ENCODE measurements around the gene CTSW. TPM values are rescaled to one million over a fixed set of nuclear protein-coding genes. Genes with fewer than 3 reads are reported as not detected.

CTSW gene
- 0.17 and 0.33 TPM in 2 replicates for total RNA-seq

GRCh38 chr11:65879617-65880016 lies at the start of gene CTSW:
Gene CTSW, plus strand, starts transcription at chr11:65879837. Its CDS starts 18 bp downstream, at chr11:65879855.

GRCh38 chr11:65833297-65834030 lies 46.2 kb upstream of the CTSW start, which contains the start of gene SNX32:
Gene SNX32, plus strand, starts transcription at chr11:65833963. Its CDS starts 103 bp downstream, at chr11:65834066.

GRCh38 chr11:65857853-65858680 lies 21.6 kb upstream of the CTSW start, which contains the start of gene CFL1:
Gene CFL1, minus strand, starts transcription at chr11:65858180. Its CDS starts 81 bp downstream, at chr11:65858099.

GRCh38 chr11:65860278-65861164 lies 19.1 kb upstream of the CTSW start, which contains the start of gene MUS81:
Gene MUS81, plus strand, starts transcription at chr11:65860433. Its CDS starts 321 bp downstream, at chr11:65860754.

GRCh38 chr11:65872586-65873317 lies 6.9 kb upstream of the CTSW start, which contains the start of gene EFEMP2:
Gene EFEMP2, minus strand, starts transcription at chr11:65872800. Its CDS starts 446 bp downstream, at chr11:65872354.

GRCh38 chr11:65888163-65888814 lies 8.7 kb downstream of the CTSW start, which contains the start of gene FIBP:
Gene FIBP, minus strand, starts transcription at chr11:65888471. Its CDS starts 53 bp downstream, at chr11:65888418.

GRCh38 chr11:65890324-65891218 lies 10.9 kb downstream of the CTSW start, which contains the start of gene CCDC85B:
Gene CCDC85B, plus strand, starts transcription at chr11:65890673. Its CDS starts 111 bp downstream, at chr11:65890784.

GRCh38 chr11:65900125-65900898 lies 20.7 kb downstream of the CTSW start, which contains the start of gene FOSL1:
Gene FOSL1, minus strand, starts transcription at chr11:65900388. Its CDS starts 49 bp downstream, at chr11:65900339.

GRCh38 chr11:65918211-65919140 lies 38.8 kb downstream of the CTSW start, which contains the start of gene C11orf68:
Gene C11orf68, minus strand, starts transcription at chr11:65919062. Its CDS starts 31 bp downstream, at chr11:65919031.

GRCh38 chr11:65919141-65919572 lies 39.5 kb downstream of the CTSW start, which contains the start of gene DRAP1:
Gene DRAP1, plus strand, starts transcription at chr11:65919426. Its CDS starts 76 bp downstream, at chr11:65919502.

Other genes with a start within 250 kb of the CTSW start
- 41.6 and 57.3 TPM in 2 replicates for gene SIPA1, start 241.7 kb upstream of the CTSW start, total RNA-seq
- gene RELA, start 216.9 kb upstream of the CTSW start, total RNA-seq = 14.4 and 15.2 TPM in 2 replicates
- gene KAT5, start 167.6 kb upstream of the CTSW start, total RNA-seq = 37.0 and 43.6 TPM in 2 replicates
- gene RNASEH2C, start 159.0 kb upstream of the CTSW start, total RNA-seq = 52.2 and 55.8 TPM in 2 replicates
- gene AP5B1, start 98.9 kb upstream of the CTSW start, total RNA-seq = 8.0 and 8.5 TPM in 2 replicates
- gene OVOL1, start 92.8 kb upstream of the CTSW start, total RNA-seq = not detected in 2 replicates
- gene SNX32, start 45.9 kb upstream of the CTSW start, total RNA-seq = 0.22 and 0.52 TPM in 2 replicates
- gene CFL1, start 21.7 kb upstream of the CTSW start, total RNA-seq = 806 and 989 TPM in 2 replicates
- gene MUS81, start 19.4 kb upstream of the CTSW start, total RNA-seq = 31.1 and 35.2 TPM in 2 replicates
- gene EFEMP2, start 7.0 kb upstream of the CTSW start, total RNA-seq = 26.3 and 28.1 TPM in 2 replicates
- gene FIBP, start 8.6 kb downstream of the CTSW start, total RNA-seq = 135 and 155 TPM in 2 replicates
- gene CCDC85B, start 10.8 kb downstream of the CTSW start, total RNA-seq = 34.1 and 38.2 TPM in 2 replicates
- gene FOSL1, start 20.6 kb downstream of the CTSW start, total RNA-seq = 0.76 and 1.5 TPM in 2 replicates
- gene C11orf68, start 39.2 kb downstream of the CTSW start, total RNA-seq = 15.7 and 16.7 TPM in 2 replicates
- gene DRAP1, start 39.6 kb downstream of the CTSW start, total RNA-seq = 94.6 and 110 TPM in 2 replicates
- gene TSGA10IP, start 65.6 kb downstream of the CTSW start, total RNA-seq = not detected in 2 replicates
- gene SART1, start 81.9 kb downstream of the CTSW start, total RNA-seq = 33.8 and 34.3 TPM in 2 replicates
- 25.1 and 27.2 TPM in 2 replicates for gene EIF1AD, start 122.3 kb downstream of the CTSW start, total RNA-seq
- 17.5 and 20.4 TPM in 2 replicates for gene BANF1, start 122.7 kb downstream of the CTSW start, total RNA-seq
- gene CST6, start 132.2 kb downstream of the CTSW start, total RNA-seq = 0.11 and 0.34 TPM in 2 replicates
- 0.26 TPM in 1 of 2 replicates, not detected in the other for gene CATSPER1, start 146.6 kb downstream of the CTSW start, total RNA-seq
- 0.09 and 0.11 TPM in 2 replicates for gene GAL3ST3, start 169.3 kb downstream of the CTSW start, total RNA-seq
- 69.2 and 74.9 TPM in 2 replicates for gene SF3B2, start 172.5 kb downstream of the CTSW start, total RNA-seq
- 19.5 and 30.9 TPM in 2 replicates for gene PACS1, start 190.4 kb downstream of the CTSW start, total RNA-seq